ENCODE data around the gene SHISA4.

Gene SHISA4

DNA sequence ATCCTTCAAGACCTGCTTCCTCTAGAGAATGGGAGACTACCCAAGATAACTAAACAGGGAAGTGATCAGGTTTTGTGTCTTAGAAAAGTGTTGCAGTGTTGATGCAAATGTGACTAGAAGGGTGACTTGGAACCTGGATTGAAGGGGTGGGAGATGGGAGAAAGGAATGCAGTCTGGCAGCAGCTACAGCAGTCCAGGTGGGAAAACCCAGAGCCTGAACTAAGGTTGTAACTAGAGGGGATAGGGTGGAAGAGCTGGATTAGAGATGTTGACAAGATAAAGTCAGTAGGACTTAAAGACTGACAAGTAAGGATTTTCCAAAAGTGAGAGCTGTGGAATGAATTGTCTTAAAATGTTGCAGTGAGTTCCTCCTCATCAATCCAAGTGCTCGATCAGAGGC is 7.1 kb upstream of the SHISA4 start:
- no peak for DNase-seq (ENCODE audit: low read depth in 2 of 2)

DNA sequence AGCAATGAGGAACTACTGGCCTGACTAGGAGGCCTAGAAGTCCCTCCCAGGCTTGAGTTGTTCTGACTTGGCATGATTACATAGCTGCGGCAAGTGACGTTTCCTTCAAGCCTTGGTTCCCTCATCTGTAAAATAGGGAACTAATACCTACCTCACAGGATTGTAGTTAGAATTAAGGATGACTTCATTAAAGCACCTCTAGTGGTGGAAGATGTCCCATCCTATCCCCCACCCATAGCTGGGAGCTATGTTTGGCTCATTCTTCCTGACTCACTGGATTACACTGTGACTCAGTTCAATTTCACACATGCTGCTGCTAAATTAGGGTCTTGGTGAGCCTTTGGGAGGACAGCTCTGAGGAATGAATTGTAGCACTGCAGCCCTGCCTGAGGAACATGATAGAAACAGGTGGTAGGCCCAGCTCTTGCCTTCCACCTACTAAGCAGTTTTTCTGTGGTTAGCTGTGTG is 6.0 kb upstream of the SHISA4 start:
- no peak for DNase-seq (ENCODE audit: low read depth in 2 of 2)

DNA sequence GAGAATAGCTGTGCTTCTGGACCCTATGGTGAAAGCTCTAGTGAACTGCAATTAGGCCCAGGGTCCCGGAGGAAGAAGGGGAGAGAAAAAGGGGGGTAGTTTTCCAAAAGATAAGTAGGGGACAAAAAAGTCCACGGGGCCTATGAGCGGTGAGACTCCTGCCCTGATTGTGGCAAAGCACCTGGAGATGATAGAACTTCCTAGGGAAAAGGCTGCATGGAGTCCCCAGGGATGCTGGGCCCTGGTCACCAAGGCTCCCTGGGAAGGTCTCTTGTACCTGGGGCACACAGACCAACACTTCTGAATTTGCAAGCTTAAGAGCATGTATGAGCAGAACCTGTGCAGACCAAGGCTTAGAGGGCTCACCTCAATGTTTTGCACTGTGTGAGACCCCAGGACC is 5.4 kb upstream of the SHISA4 start:
- no peak for DNase-seq (ENCODE audit: low read depth in 2 of 2)

DNA sequence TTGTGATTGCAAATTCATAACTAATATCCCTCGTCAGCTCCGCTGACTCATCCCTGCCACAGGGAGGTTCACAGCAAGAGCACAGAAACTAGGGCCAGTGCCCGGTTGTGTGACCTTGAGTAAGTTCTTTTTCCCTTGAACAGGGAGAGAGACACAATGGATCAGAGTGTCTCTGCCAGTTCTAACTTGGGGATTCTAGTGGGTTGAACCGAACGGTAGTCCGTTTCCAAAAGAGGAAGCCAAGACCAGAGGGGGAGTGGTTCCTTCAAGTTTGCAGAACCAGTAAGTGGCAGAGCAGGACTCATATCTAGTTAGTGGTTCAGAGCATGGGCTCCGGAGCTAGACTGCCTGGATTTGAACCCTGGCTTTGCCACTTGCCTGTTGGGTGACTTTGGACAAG is 4.9 kb upstream of the SHISA4 start:
- DNase-seq (ENCODE audit: low read depth in 2 of 2), result no peak

DNA sequence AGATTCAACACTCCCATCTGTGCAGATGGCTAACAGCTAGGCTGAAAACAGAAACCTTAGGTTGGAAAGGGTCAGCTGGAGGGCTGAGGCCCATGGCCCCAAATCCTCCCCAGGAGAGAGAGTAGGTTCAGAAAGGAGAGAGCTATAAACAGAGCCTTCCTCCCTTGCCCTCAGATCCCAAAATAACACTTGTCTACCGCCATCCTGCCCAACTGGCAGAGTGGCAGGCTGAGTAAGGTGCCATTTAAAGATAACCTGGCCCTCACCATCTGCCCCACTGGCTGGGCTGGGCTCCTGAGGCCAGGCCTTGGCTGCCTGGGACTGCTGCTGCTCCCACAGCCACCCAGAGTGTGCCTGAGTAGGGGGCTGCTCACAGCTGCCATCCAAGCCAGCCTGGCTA is 4.3 kb upstream of the SHISA4 start:
- DNase-seq (ENCODE audit: low read depth in 2 of 2), result no peak

DNA sequence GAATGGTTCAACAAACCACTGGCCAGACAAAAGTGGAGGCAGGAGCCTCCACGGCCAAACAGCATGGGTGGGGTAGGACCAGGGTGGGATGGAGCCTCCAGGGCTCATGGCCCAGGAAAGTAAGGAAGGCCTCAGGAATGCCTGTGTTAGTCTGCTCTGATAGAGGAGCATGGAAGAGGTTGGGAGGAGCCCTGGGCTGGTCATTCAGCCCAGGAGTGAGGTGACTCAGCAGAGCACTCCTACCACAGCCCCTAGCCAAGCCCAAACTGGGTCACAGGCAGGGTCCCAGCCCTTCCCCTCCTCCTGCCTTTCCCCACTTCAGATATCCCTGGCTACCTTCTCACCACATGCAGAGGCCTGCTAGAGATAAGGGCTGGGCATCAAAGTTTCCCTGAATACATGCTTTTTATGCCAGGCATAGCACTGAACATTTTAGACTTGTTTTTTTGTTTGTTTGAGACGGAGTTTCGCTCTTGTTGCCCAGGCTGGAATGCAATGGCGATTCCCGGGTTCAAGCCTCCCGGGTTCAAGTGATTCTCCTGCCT is 3.1 kb upstream of the SHISA4 start:
- no peak for DNase-seq (ENCODE audit: low read depth in 2 of 2)

DNA sequence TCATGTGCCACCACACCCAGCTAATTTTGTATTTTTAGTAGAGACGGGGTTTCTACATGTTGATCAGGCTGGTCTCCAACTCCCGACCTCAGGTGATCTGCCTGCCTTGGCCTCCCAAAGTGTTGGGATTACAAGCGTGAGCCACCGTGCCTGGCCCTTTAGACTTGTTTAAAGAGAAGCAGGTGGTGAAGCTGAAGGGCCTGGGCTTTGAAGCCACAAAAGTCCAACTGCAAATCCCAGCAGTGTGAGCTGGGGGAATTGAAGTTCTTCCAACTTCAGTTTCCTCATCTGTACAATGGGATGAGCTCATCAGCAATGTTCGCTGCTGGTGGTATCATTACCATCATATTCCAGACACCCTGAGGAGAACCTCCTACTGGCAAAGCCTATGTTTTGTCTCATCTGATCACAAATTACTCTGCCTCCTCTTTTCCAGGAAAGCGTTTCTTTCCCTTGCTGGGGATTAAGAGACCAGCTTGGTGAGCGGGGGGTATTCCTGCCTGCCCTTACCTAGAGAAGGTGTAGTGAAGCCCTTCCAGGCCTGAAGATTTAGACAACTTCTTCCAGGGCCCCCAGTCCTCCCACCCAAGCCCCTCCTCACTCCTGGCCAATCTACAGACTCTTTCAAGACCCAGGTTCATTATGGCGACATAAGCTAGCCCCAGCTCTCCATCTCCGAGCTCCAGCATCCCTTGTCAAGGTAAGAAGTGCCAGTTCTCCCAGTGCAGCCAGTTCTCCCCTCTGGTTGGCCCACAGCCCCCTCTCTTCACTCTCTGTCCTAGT is 2.4 kb upstream of the SHISA4 start:
- no peak for DNase-seq (ENCODE audit: low read depth in 2 of 2)

DNA sequence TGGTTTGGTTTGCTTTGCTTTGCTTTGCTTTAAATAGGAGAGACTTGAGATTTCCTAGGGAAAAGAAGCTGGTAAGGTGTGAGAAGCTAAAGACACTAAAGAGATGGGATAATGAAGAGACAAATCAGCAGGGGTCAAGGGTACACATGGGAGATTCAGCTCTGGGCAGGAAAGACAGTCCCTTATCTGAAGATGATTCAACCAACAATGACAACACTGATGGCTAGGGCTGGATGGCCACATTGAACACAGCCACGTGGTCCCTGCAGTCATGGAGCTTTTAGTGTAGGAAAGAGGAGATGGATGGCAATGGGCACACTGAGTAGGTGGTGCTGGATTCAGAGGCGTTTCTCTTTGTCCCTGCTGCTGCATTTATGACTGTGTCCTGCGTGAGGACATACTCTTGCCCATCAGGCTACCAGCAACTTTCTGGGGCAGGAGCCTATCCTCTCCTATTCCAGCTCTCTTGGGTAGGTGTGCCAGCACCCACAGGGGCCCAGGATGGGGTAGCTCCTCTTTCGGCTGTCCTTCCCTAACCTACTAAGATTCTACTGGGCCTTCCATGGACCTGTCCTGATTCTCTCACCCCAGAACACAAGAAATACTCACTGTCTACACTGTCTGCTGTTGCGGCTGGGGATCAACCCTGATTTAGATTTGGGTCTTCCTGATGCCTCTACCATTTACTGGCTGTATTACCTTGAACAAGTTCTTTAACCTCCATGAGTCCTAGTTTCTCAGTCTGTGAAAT is 1.4 kb upstream of the SHISA4 start:
- no peak for DNase-seq (ENCODE audit: low read depth in 2 of 2)

DNA sequence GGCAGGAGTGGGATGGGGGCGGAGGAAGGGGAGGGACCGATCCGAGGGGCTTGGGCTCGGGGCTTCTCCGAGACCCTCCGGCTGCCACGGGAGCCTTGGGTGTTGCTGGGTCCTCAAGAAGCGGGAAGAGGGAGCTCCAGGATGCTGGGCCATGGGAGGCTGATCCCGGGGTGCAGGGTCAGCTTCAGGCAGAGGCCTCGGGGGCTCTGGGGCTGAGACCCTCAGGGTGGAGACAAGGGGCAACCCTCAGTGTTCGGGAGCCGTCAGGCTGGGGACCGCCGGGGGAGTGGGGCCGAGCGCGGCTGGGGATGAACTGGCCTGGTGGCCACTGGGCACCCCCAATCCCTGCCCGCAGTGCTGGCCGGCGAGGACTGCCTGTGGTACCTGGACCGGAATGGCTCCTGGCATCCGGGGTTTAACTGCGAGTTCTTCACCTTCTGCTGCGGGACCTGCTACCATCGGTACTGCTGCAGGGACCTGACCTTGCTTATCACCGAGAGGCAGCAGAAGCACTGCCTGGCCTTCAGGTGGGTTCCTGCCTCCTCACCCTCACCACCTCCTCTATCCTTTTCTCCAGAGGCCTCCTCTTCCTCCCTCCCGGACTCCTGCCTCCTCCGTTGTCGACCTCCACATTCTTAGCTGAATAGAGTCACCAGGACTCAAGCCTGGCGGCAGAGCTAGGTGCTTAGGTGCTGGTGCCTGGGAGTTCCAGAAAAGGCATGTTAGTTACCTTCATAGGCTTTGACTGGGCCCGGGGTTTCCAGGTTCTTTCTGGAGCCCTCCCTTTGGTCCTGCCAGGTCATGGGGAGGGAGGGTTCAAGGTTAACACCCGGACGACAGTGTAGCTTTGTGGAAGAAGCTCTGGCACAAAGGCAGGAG is 631 bp downstream of the SHISA4 start:
- no peak for DNase-seq (ENCODE audit: low read depth in 2 of 2)

DNA sequence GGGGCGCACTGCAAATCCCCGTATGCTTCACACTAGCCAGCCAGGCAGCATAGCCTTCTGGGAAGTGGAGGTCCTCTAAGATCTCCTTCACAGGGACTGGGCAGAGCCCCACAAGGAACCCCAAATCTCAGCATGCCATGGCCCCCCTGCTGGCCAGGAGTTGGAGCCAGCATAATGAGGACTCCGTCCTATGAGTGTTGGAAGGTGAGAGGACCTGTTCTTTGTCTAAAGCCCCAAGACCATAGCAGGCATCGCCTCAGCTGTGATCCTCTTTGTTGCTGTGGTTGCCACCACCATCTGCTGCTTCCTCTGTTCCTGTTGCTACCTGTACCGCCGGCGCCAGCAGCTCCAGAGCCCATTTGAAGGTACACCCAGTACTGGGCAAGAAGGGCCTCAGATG is 1.5 kb downstream of the SHISA4 start:
- DNase-seq (ENCODE audit: low read depth in 2 of 2), result no peak

DNA sequence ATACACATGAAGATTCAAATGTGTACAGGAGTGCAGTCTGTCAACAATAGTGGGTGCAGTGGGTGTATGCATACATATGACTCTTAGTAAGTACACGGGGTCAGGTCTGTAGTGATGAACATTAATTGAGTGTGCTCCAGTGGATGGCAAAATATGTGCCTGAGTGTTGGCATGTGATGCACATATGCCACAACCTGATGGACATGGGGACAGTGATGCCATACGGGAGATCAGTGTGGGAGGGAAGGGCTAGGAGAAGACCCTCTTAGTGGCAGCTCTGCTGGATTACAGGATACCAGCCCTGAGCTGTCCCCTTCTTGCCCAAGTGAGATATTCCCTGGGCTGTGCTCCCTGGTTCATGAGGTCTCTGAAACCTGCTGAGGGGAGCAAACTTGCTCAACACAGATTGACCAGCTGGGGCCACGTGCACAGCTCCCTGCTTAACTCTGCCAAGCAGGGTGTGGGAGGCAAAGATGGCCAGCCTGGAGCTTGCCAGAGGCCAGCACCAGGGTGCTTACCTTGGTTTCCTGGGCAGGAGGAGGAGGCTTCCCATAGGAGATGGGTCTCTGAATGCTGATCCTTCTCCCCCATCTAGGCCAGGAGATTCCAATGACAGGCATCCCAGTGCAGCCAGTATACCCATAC is 2.2 kb downstream of the SHISA4 start:
- DNase-seq (ENCODE audit: low read depth in 2 of 2), result no peak

DNA sequence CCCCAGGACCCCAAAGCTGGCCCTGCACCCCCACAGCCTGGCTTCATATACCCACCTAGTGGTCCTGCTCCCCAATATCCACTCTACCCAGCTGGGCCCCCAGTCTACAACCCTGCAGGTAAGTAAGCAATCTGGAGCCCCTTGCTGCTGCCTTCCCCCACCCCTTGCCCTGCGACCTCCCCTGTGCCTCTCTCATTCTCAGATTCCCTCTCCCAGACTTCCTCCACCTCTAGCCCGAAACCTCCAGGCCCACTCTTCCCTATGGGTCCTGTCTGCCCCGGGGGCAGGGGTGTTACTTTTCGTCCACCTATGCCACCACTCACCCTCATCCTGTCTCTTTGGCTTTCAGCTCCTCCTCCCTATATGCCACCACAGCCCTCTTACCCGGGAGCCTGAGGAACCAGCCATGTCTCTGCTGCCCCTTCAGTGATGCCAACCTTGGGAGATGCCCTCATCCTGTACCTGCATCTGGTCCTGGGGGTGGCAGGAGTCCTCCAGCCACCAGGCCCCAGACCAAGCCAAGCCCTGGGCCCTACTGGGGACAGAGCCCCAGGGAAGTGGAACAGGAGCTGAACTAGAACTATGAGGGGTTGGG is 2.9 kb downstream of the SHISA4 start:
- no peak for DNase-seq (ENCODE audit: low read depth in 2 of 2)

DNA sequence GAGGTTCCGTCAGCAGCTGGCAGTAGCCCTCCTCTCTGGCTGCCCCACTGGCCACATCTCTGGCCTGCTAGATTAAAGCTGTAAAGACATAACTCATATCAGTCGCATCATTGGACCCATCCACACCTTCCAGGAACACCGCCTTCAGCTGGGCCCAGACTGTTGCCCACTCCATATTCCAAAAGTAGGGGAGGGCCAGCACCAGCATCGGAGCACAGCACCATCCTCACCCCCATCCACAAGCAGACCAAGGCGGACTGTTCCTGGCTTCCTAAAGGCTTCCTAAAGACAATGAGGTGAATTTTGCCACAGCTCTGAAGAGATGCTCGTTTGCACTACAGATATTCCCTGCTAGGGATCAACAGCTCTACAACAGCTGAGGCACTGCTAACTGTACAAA is 3.5 kb downstream of the SHISA4 start:
- DNase-seq (ENCODE audit: low read depth in 2 of 2), result no peak

DNA sequence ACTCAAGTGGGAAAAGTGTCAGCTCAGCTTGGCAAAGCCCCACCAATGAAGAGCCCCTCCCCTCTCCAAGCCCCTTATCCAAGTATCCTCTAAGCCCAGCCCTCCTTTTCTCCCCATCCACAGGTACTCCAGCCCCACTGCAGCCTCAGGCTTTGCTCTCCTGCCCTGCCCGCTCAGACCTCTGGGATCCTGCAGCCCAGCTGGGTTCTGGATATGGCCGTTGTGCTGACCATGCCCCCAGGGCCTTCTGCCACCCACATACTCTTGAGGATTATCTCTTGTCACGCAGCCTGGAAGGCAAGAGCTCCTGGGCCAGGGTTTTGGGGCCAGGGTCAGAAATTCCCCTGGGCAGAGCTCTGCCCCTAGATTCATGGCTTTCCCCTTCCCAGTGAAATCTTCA is 4.7 kb downstream of the SHISA4 start:
- DNase-seq (ENCODE audit: low read depth in 2 of 2), result no peak

DNA sequence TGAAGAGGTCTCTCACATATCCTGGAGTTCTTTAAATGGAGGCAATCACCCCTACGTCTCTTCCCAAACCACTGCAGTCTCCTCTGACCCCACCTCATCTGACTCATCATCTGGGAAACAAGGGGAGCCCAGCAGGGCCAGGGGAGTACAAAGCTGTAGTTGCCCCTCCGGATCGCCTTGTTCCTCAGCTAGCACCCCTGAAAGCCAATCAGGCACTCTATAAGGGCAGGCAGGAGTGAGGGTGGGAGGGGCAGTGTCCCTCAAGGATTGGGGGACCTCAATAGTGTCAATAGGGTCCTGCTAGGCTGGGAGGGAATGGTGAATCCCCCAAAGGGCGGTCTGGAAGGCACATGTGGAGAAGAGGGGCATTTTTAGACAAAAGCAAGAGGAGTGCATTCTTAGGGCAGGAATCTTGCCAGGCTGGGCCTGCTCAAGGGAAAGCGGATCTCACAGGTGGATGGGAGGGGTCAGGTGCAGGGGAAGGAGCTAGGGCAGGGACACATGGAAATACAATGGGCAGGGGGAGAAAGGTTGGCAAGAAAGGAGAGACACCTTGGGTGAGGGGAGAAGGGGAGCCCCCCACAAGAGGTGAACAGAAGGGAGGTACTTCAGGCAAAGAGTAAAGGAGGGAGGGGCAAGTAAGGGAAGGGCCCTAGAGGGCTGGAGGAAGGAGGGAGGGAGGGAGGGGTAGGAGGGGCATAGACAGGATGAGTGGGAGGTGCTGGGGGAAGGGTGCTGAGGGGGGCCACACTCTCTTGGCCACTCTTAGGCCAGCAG is 5.8 kb downstream of the SHISA4 start:
- DNase-seq (ENCODE audit: low read depth in 2 of 2), result no peak

DNA sequence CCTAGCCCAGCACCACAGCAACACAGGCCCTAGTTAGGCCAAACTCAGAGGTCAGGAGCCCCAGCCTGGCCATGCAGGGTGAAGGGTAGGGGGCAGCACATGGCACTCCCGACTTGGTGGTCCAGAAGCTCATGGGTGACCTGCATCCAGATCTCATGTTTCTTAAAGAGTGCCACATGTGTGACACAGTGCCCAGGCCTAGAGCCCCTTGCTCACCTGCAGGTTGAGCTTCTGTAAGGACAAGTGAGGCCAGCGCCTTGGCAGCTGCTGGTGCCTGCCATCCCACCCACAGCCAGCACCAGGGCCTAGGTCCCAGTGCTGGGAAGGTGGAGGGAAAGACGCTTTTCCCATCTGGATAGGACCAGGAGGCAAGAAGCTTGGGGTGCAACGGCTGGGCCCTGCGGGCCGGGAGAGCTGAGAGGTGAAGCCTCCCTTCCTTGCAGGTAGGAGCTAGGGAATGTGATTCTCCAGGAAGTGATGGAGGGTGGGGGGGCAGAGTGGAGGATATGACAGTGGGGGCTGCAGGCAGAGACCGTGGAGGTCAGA is 6.5 kb downstream of the SHISA4 start:
- no peak for DNase-seq (ENCODE audit: low read depth in 2 of 2)

DNA sequence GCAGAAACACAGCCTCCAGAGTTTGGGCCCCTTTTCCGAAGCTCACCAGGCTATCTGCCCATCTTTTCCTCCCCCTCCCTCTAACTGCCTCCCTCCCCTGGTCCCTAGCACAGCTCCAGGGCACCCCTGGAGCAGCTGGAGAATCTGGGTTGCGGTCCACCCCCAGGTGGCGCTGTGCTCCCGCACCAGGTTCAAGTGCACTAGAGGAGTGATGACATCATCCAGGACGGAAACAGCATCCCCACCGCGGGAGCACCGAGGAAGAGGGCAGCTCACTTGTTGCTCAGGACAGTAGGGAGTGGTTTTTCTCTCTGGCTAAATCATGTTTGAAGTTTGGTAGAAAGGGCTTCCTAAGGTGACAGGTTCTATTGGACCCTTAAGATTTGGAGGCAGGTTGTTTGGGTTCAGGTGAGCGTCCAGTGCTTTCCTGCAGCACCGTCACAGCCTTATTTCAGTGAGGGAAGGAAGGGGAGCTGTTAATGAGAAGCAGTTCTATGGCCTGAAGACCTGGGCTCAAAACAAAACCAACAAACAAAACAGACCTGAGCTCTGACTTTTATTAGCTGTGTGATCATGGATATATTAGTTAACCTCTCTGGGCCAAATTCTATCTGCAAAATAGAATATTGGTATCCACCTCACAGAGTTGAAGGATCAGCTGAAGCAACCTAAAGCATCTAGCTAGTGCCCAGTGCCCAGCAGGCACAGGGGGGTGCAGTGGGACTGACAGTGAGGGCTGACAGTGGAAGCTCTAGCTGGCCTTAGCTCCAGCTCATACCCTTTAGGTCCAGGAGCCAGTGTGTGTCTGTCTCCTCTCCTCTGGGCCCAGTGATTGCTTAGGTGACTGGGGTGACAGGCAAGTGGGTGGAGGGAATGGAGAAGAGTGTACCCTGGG is 7.5 kb downstream of the SHISA4 start:
- peak; percentile 58 to 69 for DNase-seq (ENCODE audit: low read depth in 2 of 2)

DNA sequence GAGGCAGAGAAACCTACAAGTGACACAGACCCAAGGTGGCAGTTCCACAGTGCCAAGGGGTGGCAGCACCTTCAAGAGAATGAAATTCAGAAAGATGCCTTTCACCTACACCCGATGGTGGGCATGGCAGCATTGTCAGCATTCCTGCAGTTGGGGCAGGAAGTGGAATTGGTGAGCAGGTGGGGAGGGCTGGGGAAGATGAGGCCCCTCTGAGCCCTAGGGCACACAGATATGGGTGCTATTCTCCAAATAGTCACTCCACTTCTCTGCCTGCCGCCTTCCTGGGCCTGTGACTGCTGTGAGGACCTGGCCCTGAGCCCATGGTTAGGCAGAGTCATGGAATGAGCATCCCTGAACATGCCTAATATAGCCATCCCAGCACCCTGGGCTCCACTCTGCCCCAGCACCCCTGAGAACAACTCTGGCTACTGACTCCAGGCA is 8.3 kb downstream of the SHISA4 start:
- no peak for DNase-seq (ENCODE audit: low read depth in 2 of 2)
